ENCODE data around the gene BRAF.
"Not testable (repeated sequence)": the region's sequence is repeated elsewhere in the genome, so short reads cannot be mapped to it uniquely, and the experiment has no call there.

BRAF gene

DNA sequence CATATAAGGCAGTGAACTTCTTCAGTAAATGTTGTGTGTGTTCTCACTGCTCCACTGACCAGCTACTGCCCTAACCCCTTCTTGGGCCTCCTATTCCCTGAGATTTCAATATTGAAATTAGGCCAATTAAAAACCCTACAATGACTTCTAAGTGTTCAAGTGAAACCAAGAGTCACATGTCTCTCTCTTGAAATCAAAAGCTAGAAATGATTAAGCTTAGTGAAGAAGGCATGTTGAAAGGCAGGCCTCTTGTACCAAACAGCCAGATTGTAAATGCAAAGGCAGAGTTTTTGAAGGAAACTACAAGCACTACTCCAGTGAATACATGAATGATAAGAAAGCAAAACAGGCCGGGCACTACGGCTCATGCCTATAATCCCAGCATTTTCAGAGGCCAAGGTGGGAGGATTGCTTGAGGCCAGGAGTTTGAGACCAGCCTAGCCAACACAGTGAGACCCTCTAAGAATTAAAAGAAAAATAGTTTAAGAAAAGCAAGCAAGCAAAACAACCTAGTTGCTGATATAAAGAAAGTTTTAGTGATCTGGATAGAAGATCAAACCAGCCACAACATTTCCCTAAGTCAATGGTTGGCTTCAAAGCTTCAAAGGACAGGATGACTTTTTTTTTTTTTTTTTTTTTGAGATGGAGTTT lies 22.3 kb downstream of the BRAF start:
- no peaks in the 10 kb centered on the region for H3K27me3 Mint-ChIP-seq
- peak overlapping the region; percentile 92 for H3K27ac Mint-ChIP-seq
- peak overlapping the region; percentile 63 for H3K4me3 Mint-ChIP-seq
- peaks cover 77% of the 10 kb centered on the region for H3K4me1 Mint-ChIP-seq
- H3K36me3 Mint-ChIP-seq: peaks cover 2% of the 10 kb centered on the region
- H3K9me3 Mint-ChIP-seq: no peaks in the 10 kb centered on the region

DNA sequence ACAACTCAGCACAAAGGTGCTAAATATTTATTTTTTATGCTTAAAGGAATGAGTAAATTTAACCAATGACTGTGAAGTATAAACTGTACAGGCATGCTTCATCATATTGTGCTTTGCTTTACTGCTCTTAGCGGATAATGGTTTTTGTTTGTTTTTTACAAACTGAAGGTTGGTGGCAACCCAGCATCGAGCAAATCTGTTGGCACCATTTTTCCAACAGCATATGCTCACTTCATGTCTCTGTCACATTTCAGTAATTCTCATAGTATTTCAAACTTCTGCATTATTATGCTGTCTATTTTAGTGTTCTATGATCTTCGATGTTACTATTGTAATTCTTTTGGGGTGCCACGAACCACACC lies 22.8 kb downstream of the BRAF start:
- peak overlapping the region; percentile 63 for H3K4me3 Mint-ChIP-seq
- peak overlapping the region; percentile 92 for H3K27ac Mint-ChIP-seq
- H3K4me1 Mint-ChIP-seq: peaks cover 77% of the 10 kb centered on the region

DNA sequence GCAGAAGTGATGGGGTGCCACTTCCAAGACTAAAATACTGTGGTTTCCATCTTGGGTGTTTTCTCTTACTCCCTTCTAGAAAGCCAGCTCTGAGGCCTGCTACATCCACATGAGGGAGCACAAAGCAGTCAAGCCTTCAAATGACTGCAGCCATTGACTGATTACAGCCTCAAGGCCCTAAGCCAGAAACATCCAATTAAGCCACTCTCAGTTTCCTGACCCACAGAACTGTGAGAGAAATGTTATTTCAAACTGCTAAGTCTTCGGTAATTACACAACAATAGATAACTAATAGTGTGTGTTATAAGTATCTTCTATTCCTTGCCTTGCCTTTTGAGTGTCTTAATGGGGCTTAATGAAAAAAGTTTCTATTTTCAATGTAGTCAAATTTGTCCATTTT lies 24.8 kb downstream of the BRAF start:
- H3K27me3 Mint-ChIP-seq: no peaks in the 10 kb centered on the region
- H3K27ac Mint-ChIP-seq: no peak overlapping the region
- no peaks in the 10 kb centered on the region for H3K9me3 Mint-ChIP-seq
- H3K4me1 Mint-ChIP-seq: peaks cover 81% of the 10 kb centered on the region
- peaks cover 9% of the 10 kb centered on the region for H3K36me3 Mint-ChIP-seq
- H3K4me3 Mint-ChIP-seq: no peak overlapping the region

More for the DNA sequence above, 22.8 kb downstream of the BRAF start:
- H3K27me3 Mint-ChIP-seq: no peaks in the 10 kb centered on the region
- no peaks in the 10 kb centered on the region for H3K9me3 Mint-ChIP-seq
- H3K36me3 Mint-ChIP-seq: peaks cover 4% of the 10 kb centered on the region

DNA sequence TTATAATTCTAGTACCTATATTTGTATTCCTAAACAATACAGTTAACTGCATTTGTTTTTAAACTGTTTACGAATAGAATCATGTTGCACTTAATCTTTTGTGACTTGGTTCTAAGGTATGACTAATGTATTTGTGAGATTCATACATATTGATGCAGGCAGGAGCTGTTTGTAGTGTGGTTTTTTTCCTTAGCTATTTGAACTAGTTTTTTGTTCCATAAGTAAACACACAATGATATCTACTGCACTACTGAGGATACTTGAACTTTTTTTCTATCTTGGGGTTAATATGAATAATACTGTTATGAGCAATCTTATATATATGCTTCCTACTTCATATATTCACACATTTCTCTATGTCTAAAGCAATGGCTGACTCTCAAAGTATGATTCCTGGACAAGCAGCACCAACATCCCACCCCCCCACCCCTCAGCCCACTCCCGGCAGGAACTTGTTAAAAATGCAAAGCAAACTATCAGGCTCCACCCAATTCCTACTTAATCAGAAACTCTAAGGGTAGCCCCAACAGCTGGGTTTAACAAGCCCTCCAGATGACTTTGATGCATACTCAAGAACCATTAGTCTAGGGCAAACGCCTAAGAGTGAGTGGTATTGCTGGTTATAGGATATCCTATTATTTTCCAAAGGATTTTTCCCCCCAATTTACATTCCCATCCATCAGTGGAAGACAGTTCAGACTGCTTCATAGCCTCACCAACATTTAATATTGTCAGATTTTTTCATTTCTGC lies 25.8 kb downstream of the BRAF start:
- H3K9me3 Mint-ChIP-seq: no peaks in the 10 kb centered on the region
- H3K27me3 Mint-ChIP-seq: no peaks in the 10 kb centered on the region
- H3K27ac Mint-ChIP-seq: peak overlapping the region; percentile 43
- no peak overlapping the region for H3K4me3 Mint-ChIP-seq
- H3K4me1 Mint-ChIP-seq: peaks cover 81% of the 10 kb centered on the region
- H3K36me3 Mint-ChIP-seq: peaks cover 9% of the 10 kb centered on the region

DNA sequence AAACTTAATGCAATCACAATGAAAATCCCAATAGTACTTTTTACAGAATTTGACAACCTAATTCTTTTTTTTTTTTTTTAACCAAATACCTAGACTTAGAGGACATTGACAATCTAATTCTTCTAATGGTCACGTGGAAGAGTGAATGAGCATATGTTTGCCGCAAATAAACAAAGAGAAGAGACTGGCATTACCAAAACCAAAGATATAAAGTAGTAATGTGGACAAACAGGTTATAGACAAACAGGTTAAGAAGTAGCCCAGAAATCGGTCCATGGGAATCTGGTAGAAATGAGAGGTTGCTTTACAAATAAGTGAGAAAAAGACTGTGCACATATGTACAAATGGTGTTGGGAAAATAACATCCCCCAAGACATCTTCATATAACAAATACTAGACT lies 27.7 kb downstream of the BRAF start:
- no peak overlapping the region for H3K4me3 Mint-ChIP-seq
- H3K27me3 Mint-ChIP-seq: no peaks in the 10 kb centered on the region
- peaks cover 10% of the 10 kb centered on the region for H3K36me3 Mint-ChIP-seq
- H3K9me3 Mint-ChIP-seq: no peaks in the 10 kb centered on the region
- peaks cover 82% of the 10 kb centered on the region for H3K4me1 Mint-ChIP-seq
- no peak overlapping the region for H3K27ac Mint-ChIP-seq

DNA sequence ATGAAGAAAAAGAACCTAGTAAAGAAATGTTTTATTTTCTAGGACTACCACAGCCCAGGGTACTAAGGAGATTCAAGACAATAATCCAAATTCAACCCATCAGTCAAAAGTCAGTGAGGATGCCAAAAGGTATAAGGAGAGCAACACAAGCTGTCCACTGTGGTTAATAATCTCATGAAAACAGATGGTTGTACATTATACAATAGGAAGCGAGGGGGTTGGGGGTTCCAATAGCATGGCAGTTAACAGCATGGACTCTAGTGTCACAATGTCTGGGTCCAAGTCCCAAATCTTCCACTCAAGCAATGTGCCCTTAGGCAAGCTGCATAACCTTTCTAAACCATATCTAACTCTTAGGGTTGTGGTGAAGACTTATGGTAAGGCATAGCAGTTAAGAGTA lies 35.1 kb downstream of the BRAF start:
- Mint-ChIP-seq H3K27me3 (no peaks in the 10 kb centered on the region), H3K9me3 (no peaks in the 10 kb centered on the region), H3K4me1 (peaks cover 78% of the 10 kb centered on the region), H3K36me3 (peaks cover 7% of the 10 kb centered on the region), H3K27ac (no peak overlapping the region), H3K4me3 (no peak overlapping the region)

DNA sequence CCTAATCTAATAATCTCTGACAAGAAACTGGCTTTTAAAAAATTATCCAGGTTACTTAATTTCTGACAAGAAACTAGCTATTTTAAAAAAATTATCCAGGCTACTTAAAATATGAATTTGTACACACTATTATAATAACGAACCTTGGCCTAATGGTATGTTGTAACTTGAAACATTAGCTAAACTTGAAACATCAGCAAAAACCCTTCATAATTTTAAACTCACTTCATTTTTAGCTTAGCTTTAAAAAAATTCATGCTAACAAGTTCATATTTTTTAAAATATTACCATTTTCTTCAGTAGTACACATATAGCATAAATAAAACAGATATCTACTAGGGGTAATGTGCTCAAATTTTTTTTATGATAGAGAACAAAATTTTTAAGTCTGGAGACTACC lies 35.6 kb downstream of the BRAF start:
- H3K4me3 Mint-ChIP-seq: no peak overlapping the region
- H3K9me3 Mint-ChIP-seq: no peaks in the 10 kb centered on the region

DNA sequence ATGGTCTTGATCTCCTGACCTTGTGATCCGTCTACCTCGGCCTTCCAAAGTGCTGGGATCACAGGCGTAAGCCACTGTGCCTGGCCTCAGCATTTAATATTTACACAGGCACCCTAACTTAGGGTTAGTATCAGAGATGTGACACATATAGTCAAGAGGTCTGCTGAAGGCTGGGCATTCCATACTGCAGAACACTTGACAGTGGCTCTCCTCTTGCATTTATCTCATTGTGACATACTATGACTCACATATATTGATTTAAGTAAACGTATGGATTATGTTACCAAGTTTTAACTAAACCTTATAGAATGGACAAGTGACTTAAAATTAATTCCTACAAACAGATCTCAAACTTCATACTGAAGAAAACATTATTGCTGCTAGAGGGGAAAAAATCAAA lies 36.6 kb downstream of the BRAF start:
- H3K36me3 Mint-ChIP-seq: peaks cover 3% of the 10 kb centered on the region
- H3K27ac Mint-ChIP-seq: peak overlapping the region; percentile 24
- H3K4me1 Mint-ChIP-seq: peaks cover 71% of the 10 kb centered on the region
- no peak overlapping the region for H3K4me3 Mint-ChIP-seq
- H3K27me3 Mint-ChIP-seq: no peaks in the 10 kb centered on the region
- no peaks in the 10 kb centered on the region for H3K9me3 Mint-ChIP-seq

More for the DNA sequence above, 35.6 kb downstream of the BRAF start:
- peaks cover 7% of the 10 kb centered on the region for H3K36me3 Mint-ChIP-seq
- no peaks in the 10 kb centered on the region for H3K27me3 Mint-ChIP-seq
- H3K27ac Mint-ChIP-seq: no peak overlapping the region
- peaks cover 73% of the 10 kb centered on the region for H3K4me1 Mint-ChIP-seq

DNA sequence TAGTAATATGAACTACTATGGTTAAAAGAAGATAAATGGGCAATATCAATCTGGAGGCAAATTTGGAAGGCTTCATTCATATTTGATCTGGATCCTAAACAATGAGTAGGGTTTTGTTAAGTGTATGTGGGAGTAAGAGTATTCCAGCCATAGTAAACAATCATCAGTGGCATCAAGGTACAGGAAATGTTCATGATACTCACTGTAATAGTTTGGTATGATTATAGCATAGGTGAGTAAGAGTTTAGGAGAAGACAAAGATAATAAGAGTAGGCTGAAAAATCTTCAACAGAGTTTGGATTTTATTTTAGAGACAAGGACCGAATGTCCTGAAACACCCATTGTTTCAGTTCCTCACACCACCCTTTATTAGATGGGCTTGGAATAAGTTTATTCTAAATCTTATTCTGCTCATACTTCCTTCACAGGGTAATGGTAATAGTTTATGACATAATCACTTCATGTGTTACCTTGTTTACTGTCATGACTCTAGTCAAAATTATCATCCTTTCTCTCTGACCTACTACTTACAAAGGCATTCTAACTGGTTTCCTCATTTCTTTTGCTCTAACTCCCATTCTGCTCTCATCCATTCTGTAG lies 38.9 kb downstream of the BRAF start:
- H3K36me3 Mint-ChIP-seq: peaks cover 1% of the 10 kb centered on the region
- H3K27me3 Mint-ChIP-seq: no peaks in the 10 kb centered on the region
- H3K4me1 Mint-ChIP-seq: peaks cover 65% of the 10 kb centered on the region
- no peak overlapping the region for H3K4me3 Mint-ChIP-seq
- no peak overlapping the region for H3K27ac Mint-ChIP-seq
- no peaks in the 10 kb centered on the region for H3K9me3 Mint-ChIP-seq

DNA sequence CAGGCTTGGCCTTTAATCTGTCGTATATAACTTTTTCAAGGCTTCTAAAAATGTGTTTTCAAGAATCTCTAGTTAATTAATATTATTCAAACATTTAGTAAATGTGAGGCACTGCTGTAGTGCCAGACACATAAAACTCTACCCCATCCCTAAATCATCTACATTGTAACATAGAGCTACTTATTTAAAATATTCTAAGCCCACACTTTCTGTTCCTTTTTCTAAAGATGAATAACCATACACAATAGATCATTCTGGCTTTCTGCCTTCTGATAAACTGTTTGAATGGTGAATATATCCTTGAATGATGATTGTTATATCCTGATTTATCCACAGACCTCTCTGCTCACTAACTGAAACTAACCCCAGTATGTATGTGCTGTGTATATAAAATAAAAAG lies 41.4 kb downstream of the BRAF start:
- H3K4me1 Mint-ChIP-seq: peaks cover 60% of the 10 kb centered on the region
- H3K4me3 Mint-ChIP-seq: no peak overlapping the region
- H3K27me3 Mint-ChIP-seq: no peaks in the 10 kb centered on the region
- no peak overlapping the region for H3K27ac Mint-ChIP-seq
- H3K36me3 Mint-ChIP-seq: peaks cover 5% of the 10 kb centered on the region
- no peaks in the 10 kb centered on the region for H3K9me3 Mint-ChIP-seq

DNA sequence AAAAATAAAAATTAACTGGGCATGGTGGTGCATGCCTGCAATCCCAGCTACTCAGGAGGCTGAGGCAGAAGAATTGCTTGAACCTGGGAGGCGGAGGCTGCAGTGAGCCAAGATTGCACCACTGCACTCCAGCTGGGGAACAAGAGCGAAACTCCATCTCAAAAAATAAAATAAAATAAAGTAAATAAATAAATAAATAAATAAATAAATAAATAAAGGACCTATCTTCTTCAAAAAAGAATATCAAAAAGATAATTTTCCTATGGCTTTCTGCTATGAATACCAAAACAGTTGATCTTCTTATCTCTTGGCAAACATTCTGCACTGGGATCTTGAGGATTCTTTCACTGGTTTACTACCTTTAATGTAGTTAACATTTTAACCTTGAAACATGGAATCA lies 41.9 kb downstream of the BRAF start:
- H3K27me3 Mint-ChIP-seq: not testable (repeated sequence)
- peaks cover 59% of the 10 kb centered on the region for H3K4me1 Mint-ChIP-seq

DNA sequence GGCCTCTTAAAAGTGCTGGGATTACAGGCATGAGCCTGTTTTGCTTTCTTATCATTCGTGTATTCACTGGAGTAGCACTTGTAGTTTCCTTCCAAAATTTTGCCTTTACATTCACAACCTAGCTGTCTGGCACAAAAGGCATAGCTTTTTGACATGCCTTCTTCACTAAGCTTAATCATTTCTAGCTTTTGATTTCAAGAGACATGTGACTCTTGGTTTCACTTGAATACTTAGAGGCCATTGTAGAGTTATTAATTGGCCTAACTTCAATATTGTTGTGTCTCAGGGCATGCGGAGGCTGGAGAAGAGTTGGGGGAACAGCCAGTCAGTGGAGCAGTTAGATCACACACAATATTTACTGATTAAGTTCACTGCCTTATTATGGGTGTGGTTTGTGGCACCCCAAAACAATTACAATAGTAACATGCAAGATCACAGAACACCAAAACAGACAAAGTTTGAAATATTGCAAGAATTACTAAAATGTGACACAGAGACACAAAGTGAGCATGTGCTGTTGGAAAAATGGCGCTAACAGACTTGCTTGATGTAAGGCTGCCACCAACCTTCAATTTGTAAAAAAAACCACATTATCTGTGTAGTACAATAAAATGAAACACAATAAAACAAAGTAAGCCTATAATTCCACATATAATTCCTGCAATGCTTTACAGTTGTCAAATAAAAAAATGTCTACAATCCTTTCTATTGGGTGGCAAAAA lies 43.1 kb downstream of the BRAF start:
- no peaks in the 10 kb centered on the region for H3K9me3 Mint-ChIP-seq
- H3K27me3 Mint-ChIP-seq: no peaks in the 10 kb centered on the region
- H3K27ac Mint-ChIP-seq: no peak overlapping the region
- no peak overlapping the region for H3K4me3 Mint-ChIP-seq
- peaks cover 61% of the 10 kb centered on the region for H3K4me1 Mint-ChIP-seq
- peaks cover 7% of the 10 kb centered on the region for H3K36me3 Mint-ChIP-seq

More for the DNA sequence above, 41.9 kb downstream of the BRAF start:
- not testable (repeated sequence) for H3K36me3 Mint-ChIP-seq, H3K9me3 Mint-ChIP-seq, H3K4me3 Mint-ChIP-seq, H3K27ac Mint-ChIP-seq

DNA sequence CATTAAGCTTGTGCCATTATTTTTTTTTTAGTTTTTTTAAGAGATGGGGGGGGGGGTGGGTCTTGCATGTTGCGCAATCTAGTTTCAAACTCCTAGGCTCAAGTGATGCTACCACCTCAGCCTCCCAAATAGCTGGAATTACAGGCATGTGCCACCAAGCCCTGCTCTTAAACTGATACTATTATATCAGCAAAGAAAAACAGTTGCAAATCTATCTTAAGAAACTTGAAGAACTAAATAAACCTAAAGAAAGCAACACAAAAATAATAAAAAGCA lies 47.5 kb downstream of the BRAF start:
- Mint-ChIP-seq H3K4me1 (peaks cover 70% of the 10 kb centered on the region), H3K4me3 (no peak overlapping the region), H3K9me3 (no peaks in the 10 kb centered on the region)

DNA sequence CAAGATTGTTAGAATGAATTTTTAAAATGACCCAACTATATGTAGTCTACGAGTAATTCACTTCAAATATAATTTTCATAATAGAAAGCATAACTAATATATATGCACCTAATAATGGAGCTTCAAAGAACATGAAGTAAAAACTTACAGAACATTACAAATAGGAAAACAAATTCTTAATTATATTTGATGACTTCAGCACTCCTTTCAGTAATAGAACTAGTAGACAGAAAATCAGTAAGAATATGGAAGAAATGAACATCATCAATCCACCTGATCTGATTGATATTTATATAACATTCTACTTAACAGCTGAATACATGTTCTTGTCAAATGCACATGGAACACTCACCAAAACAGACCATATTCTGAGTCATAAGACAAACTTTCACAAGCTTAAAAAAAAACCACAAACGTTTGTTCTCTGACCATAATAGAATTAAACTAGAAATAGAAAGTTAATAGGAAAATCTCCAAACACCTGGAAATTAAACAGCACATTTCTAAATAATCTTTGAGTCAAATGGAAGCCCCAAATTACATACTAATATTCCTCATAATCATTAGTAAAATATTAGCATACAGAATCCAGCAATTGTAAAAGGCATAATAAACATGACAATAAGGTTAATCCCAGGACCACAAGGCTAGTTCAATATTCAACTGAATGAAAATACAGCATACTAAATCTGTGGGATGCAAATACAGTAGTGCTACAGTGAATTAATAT lies 48.0 kb downstream of the BRAF start:
- H3K27ac Mint-ChIP-seq: no peak overlapping the region
- no peaks in the 10 kb centered on the region for H3K9me3 Mint-ChIP-seq
- no peak overlapping the region for H3K4me3 Mint-ChIP-seq
- peaks cover 15% of the 10 kb centered on the region for H3K36me3 Mint-ChIP-seq
- H3K4me1 Mint-ChIP-seq: peaks cover 70% of the 10 kb centered on the region
- no peaks in the 10 kb centered on the region for H3K27me3 Mint-ChIP-seq

More for the DNA sequence above, 47.5 kb downstream of the BRAF start:
- no peak overlapping the region for H3K27ac Mint-ChIP-seq
- H3K36me3 Mint-ChIP-seq: peaks cover 15% of the 10 kb centered on the region
- no peaks in the 10 kb centered on the region for H3K27me3 Mint-ChIP-seq

DNA sequence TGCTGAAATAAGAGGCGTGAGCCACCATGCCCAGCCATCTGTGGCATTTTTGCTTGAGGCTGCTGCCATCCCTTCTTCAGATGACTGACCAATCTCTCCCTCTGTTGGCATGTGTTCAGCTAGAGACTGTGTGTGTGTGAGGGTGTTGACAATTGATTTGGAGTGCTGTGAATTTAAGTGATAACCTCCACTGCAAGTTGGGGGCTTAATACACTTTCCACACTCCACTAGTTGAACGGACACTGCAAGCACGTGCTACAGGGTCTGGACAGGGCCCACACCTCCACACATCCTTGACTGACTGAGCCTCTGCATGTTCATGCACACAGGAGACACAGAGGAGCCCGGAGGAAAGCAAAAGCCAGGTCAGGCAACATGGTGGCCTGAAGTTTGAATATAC lies 51.3 kb downstream of the BRAF start:
- no peaks in the 10 kb centered on the region for H3K9me3 Mint-ChIP-seq
- H3K4me1 Mint-ChIP-seq: peaks cover 79% of the 10 kb centered on the region
- no peak overlapping the region for H3K4me3 Mint-ChIP-seq
- H3K36me3 Mint-ChIP-seq: peaks cover 15% of the 10 kb centered on the region
- H3K27me3 Mint-ChIP-seq: no peaks in the 10 kb centered on the region
- no peak overlapping the region for H3K27ac Mint-ChIP-seq
